Peyer's patch (tissue), 4 donors: ENCODE measurements around the gene PCDHGA11.

ENCODE experiments used
- CTCF ChIP-seq, 6 experiments: fragments of 450-650 bp in 4 of 6; fragments of 200-600 bp in 2 of 6; sonication (generic) in 1 of 6; IDR thresholded peaks; one replicate each; pipeline ENCODE4 v1.5.1; 2017 to 2019; ENCODE audit warnings: antibody characterized with exemption in 6 of 6, mild to moderate bottlenecking in 3 of 6, moderate library complexity in 1 of 6
- POLR2A ChIP-seq, 2 donors: fragments of 450-650 bp; IDR thresholded peaks; one replicate each; pipeline ENCODE4 v1.5.1; 2017; ENCODE audit warnings: antibody characterized with exemption in 2 of 2, mild to moderate bottlenecking in 2 of 2, moderate library complexity in 2 of 2

DNA sequence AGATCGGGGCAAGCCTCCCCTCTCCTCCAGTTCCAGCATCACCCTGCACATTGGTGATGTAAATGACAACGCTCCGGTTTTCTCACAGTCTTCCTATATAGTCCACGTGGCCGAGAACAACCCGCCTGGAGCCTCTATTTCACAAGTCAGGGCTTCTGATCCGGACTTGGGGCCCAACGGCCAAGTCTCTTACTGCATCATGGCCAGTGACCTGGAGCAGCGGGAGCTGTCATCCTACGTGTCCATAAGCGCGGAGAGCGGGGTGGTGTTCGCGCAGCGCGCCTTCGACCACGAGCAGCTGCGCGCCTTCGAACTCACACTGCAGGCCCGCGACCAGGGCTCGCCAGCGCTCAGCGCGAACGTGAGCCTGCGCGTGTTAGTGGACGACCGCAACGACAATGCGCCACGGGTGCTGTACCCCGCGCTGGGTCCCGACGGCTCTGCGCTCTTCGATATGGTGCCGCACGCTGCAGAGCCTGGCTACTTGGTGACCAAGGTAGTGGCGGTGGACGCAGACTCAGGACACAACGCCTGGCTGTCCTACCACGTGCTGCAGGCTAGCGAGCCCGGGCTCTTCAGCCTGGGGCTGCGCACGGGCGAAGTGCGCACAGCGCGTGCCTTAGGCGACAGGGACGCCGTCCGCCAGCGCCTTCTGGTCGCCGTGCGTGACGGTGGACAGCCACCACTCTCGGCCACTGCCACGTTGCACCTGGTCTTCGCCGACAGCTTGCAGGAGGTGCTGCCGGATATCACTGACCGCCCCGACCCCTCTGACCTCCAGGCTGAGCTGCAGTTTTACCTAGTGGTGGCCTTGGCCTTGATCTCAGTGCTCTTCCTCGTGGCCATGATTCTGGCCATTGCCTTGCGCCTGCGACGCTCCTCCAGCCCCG lies 31.5 kb upstream of the PCDHGA11 start:
- TF ChIP-seq CTCF (IDR thresholded peaks at IDR 0.05) (no peak), POLR2A (IDR thresholded peaks at IDR 0.05) (no peak)
